NCI-H187 (cell line): ENCODE measurements around the gene NLGN1.

Source experiments
- DNase-seq, 2 experiments: peaks; one replicate each; lab custom pipeline; 2025; lab: John Stamatoyannopoulos, UW

Gene NLGN1

DNA sequence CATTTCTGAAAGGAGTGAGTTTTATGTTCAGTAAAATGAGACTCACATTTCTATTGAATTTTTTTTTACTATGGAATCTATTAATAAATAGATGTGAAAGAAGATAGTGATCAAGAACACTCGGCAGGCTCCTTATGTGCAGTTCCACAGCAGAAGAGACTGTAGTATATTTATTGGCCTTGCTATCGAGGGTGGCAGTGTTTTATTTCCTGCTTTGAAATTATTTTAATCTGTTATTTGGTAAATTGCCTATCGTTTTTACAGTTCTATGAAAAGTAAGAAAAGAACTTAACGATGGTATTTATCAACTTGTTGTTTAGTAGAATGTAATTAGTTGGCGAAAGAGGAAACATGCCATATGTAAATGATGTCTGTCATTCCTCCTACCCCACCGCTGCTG, 238.3 kb downstream of the NLGN1 start:
- DNase-seq, result no peak

DNA sequence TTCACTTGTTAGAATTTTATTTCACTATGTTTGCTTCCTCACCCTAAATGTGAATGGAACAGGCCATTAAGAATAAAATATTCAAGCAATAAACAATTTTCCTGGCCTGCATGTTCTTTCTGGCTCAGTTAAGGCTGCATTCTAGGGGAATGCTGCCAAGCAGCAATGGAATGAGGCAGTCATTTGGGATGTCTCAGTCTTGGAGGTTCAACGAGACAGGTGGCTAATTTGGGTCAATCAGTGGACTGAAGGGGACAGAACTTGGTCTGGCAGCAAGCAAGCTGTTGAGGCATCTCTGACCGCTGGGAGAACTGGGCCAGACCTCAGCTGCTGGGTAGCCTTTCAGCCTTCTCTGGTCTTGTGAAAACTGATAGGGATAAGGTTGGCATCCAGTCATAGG, 241.6 kb downstream of the NLGN1 start:
- DNase-seq, result no peak

DNA sequence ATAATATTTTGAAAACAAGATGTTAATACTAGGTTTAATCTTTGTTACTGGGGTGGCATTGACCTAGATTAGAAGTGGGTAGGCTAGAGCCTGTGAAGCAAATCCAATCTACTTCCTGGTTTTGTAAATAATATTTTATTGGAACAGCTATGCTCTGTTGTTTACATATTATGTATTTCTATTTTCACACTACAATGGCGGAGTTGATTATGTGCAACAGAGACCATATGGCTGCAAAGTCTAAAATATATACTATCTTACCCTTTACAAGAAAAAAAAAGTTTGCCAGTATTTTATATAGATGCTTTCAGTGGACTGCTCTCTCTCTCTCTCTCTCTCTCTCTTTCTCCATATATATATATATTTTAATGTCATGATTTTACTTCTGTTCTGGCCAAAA, 244.2 kb downstream of the NLGN1 start:
- no peak for DNase-seq

DNA sequence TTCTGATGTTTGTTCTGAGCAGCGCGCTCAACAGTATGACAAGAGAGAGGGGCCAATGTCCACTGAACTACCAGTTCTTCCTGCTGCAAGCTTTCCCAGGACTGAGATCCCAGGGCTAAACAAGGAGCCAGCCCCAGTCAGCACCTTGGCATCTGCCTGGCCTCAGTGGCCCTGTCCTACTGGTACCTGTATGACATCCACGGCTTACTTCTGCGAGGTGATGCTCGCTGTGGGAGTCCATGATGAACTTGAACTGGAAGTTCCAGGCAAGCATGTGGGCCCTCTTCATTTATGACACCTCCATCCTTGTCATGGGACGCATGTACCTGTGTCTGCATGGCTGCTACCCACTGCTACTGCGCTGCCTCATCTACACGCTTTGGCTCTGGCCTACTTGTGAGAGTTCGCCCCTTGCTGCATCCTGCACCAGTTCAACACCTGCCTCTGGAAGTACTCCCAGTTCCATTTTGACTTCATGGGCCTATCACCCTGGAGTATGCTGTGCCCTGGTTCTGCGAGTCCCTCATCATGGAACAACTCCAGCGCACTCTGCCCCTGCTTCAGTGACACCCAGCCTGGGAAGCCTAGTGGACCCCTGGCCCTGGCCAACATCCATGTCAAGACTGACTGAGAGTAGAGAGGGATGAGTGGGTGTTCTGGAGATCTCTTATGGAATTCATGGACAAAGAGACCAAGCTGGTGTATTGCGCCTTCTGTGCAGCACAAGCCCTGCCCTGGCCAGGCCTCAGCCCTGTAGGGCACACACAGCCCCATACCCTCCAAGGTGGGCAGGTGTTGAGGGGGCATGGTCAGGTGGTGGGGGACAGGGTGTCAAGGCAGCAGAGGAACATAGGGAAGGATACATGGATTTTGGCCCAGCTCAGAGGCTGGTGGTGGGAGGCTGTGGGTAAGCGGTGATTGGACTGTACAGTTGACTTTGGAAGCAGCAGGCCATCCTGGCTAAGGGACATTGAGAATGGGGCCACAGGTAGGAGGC, 246.8 kb downstream of the NLGN1 start:
- DNase-seq, result no peak

DNA sequence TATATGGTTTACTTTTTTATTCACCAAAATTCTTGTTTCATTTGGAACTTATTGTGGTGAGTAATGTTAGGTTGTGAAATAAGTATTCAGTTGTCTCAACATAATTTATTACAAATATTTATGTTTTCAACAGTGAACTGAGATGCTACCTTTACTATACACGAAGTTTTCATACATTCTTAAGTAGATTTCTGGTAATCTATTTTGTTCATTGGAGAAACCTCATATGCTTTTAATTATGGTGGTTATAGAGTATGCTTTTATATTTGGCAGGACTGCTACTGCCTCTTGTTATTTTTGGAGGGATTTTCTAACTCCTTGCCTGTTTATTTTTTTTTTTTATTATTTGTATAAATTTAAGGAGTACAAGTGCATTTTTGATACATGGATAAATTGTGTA, 253.1 kb downstream of the NLGN1 start:
- no peak for DNase-seq

DNA sequence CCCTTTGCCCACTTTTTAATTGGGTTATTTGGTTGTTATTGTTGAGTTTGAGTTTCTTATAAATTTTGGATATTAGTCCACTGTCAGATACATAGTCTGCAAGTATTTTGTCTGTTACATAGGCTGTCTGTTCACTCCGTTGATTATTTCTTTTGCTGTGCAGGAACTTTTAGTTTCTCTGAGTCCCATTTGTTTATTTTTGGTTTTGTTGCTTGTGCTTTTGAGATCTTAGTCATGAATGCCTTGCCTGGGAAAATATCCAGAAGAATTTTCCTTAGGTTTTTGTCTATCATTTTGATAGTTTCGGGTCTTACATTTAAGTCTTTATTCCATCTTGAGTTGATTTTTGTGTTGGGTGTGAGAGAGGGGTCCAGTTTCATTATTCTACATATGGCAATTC, 254.5 kb downstream of the NLGN1 start:
- DNase-seq, result no peak

DNA sequence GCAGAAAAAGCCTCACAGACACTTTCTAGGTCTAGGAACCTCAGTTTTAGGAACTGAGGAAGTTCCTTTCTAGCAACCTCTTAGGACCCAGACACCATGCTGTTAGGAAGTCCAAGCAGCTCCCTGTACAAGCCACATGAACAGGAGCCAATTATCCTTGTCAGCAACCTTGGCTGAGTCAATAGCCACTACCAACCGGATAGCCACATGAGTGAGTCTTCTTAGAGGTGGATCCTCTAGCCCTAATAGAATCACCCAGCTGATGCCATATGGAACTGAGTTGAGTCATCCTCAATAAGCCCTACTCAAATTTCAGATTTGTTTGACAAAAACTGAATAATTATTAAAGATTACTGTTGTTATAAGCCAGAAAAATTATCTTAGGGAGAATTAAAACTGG, 256.2 kb downstream of the NLGN1 start:
- DNase-seq, result no peak

DNA sequence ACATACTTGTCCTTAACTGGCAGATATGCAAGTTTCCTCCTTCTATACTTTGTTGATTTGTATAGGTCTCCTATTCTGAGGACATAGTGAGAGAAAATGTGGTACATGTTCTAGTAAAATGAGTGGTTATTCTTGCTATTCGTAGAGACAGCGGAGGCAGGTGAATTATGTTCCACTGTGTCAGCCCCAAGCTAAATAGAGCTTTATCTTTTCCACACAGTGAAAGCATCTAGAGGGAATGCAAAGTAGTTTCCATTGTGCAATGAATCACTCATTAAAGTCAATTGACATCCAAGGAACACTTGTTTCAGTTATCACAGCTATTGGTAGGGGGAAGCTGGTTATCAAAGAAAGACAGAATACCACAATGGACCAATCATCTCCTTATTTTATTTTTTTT, 262.4 kb downstream of the NLGN1 start:
- DNase-seq, result no peak

DNA sequence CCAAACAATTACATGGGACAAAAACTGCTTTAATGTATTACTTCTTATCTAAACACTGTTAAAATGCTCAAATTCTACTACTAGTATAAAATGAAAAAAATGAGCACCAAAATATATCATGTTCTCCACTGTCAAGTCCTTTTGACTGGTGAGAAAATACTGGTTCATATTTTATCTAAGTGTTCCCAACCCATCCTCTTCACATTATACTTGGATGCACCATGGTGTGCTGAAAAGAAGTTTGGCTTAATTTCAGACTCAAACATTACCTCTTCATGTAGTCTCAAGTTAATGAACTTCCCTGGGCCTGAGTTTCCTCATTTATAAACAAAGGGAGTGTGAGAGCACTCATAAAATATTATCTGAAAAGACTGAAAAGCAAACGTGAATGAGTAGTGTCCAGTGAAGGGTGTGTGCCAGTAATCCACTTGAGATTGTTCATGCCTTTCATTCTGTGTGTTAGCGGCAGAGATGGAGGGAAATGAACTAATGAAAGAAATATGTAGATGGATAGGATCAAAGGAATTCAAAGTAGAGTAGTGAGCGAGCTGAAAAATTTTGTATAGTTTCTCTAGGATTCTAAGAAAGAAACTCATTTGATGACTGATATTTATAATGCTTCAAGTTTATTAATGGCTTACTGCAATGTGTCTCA, 263.2 kb downstream of the NLGN1 start:
- no peak for DNase-seq

DNA sequence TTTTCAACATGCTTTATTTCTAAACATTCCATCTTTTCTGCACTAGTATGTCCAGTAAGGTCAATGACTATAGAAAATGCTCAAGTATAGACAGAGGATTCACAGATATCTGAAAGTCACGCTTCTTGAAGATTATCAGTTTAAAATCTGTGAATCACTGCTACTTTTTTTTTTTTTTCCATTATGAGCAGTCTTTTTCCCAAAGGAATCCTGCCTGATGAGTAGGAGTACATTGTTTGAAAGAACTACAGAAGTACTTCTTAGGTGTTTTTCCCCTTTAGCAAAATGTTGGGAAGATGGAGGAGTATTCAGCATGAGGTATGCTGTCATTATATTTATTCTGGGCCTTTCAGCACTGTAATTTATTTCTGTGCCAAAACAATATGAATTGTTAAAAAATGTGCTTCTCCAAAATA, 266.2 kb downstream of the NLGN1 start:
- DNase-seq, result no peak

DNA sequence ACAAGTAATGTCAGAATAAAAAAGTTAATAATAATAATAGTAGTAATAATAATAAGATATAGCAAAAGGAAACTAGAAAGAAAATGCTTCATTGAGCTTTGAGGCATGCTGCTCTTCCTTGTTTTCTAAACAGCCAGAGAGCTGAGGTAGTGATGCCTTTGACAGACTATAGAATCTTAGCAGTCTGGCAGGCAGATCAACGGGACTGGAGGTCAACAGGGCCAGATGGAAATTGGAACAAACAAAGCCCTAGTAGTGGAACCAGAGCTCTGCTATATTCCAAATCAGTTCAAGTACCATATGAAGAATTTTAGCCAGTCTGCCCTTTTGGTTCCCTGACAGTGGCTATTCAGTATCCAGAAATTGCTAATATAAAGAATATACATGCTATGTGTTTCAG, 278.6 kb downstream of the NLGN1 start:
- no peak for DNase-seq

DNA sequence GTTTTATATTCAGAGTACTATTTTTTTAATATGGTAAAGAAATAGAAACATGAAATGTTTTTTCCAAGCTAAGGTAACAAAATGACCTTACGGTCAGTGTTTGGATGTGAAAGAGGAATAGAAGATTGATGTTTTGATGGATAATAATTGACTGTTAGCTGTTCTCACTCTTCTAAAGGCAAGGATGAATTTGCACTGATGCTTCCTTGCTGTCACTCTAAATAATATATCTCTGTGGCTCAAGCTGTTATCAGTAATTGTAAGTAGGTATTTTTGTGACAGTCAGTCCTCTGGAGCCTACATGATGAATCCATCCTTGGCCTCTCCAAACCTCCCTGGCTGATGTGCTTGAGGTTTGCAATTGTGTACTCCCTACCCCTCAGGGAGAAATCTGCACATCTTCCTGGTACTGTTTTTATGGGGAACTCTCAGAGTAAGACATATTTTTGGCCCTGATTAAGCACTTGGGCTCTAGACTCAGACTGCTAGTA, 283.7 kb downstream of the NLGN1 start:
- DNase-seq, result no peak

DNA sequence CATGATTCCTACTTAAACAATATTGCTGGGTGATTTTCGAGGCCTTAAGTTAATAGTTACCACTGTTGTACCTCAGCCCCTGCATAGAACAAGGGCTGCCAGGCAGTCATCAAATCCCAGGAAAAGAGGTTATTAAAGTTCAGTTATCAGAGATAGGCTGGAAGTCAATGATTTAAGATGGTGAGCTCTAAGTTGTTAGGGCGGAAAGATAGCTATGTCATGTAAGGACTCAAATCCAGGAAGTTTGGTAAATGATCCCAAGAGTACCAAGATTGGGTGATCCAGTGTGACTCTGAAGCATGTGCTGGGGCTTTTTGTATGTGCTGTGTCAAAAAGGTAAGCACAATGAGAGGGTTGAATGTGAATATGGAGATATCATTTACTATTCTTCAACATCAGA, 287.9 kb downstream of the NLGN1 start:
- DNase-seq, result no peak

DNA sequence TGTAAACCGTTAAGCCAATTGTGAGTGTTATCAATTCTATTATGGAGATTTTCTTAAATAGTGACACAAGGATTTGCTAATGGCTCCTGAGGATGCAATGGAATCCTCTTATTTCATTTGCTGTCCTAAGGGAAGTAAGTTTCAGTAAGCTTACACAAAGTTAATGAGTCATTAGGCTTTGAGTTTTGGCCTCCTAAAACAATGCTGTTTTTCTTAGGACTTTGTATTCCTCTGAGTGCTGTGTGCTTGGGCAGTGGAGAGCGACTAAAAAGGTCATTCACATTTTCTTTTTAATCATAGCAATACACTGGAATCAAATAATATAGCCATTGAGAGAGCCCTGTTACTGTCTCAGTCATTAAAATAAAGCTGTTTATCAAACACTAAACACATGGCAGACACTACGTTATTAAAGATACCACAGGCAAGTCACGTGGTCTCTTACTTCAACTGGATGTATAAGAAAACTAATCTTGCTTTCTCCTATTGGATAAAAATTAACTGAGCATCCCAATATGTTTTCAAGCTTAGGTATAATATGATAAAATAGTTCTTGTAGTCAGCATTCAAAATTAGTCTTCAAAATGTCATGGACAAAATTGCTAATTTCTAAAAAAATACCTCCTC, 290.8 kb downstream of the NLGN1 start:
- DNase-seq, result no peak

DNA sequence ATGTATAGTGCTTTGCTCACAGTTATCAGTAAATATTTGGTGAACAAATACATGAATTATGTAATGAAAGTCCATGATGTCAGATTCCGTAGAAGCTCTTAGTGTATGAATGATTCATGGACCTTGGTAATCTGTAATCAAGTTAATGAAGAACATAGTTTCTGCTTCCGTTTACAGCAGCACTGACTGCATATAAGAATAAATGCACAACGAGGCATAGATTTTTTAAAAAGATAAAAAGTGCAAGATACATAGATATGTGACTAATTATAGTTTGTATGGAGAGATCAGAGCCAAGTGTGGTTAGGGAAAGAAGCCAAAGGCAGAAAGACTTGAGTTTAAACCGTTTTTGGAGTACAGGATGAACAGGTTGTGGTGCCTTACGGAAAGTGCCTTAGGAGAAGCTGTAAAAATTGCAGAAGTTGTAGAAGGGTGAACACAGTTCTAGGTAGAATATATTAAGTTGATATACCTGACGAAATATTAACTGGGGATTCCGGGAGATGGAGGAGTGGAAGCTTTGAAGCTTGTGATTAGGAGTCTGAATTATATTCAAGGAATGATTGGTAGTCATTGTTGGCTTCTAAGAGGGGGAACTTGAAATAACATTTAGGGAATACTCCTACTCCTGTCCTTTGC, 293.1 kb downstream of the NLGN1 start:
- DNase-seq, result no peak

DNA sequence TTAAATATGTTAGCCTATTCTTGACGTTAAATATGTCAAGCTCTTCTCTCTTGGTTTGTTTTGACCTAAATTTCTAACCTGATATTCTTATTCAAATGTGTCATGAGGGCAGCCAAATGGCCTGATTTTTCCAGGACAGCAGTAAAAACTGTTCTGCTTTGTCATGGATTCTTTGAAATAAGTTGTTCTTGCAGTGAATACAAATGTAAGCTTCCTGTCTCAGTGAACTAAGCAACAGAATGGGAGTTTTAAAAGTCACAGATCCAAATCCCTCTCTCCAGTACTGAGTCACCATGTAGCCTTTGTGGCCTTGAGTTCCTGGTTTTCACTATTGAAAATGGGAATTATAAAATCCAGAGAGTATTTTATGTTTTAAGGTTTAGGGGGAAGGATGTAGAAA, 301.8 kb downstream of the NLGN1 start:
- no peak for DNase-seq

DNA sequence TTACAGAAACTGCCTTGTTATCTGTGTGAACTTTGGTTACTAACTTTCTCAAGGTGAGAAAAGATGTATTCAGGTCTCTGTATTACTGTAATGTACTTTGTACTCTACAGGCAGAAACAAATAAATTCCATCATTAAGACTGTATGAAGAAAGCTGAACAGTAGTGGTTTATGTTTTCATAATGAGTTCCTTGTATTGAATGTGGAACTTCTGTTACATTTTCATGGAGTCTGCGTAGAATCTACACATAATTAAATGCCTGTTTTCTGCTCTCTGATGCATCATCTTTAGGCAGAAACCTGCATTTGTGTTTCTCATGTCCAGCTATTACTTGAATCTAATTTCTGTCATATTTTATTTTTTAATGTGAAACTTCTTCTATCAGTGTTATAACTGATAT, 302.8 kb downstream of the NLGN1 start:
- DNase-seq, result no peak

DNA sequence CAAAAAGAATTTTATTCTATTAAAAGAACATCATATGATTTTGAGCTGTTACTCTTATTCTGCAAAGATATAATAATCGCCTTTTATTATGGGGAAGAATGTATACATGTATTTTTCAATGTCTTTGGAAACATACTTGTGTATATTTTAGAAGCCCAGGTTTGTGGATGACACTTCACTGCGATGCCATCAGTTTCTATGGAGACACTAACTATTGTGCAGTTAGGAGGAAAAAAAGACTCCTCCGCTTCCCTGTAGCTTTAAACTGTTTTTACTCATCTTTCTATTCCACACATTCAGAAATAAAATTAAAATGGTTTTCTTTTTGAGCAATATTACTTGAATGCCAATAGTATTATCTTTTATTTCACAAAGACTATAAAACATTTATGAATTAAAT, 305.0 kb downstream of the NLGN1 start:
- DNase-seq, result no peak

DNA sequence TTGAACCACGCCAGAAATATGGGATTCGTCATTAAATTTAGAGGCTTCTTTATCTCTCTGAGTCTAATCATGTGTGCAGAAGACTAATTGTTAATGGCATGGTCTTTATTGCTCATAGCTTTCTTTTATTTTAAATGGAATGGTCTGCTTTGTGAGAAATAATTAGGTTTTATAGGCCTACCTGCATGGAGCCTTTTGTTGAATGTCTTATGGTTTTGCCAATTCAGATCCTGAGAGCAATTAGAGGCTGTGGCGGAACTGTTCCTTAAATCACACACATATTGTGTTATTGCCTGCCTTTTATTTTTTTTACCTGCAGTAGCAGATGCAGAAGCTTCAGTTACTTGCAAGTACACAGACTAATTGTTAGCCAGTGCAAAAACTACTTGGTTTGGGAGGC, 306.2 kb downstream of the NLGN1 start:
- DNase-seq, result no peak

DNA sequence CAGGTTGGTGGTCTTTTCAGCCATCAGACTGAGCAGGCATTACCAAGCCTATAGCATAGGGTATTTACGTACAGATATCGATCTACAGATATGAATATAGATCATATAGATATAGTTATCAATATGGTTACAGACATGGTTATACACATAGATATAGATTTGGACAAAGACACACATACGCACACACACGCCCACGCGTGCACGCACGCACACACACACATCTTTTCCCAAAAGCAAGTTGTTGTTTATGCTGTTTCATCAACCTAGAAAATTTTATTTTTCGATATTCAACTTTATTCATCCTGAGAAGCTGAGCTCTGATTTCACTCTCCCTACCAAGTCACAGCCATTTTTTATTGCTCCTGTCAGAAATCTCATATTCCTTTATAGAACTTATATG, 309.1 kb downstream of the NLGN1 start:
- DNase-seq, result no peak

DNA sequence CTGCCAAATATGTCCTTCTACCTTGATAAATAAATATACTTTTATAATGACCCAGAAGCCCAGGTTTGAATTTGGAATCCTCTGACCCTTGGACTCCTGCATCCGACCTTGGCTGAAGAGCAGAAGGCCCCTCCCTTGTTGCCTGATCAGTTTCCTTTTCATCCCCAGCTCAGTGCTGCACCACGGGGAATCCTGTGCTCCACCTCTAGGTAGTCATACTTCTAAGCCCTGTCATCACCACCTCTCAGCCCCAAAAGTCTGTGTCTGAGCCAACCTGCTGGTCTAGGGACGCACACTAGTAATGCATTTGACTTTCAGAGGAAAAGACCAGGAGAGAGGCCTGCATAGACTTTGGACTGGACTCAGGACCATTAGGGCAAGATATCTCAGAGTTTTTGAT, 310.6 kb downstream of the NLGN1 start:
- DNase-seq, result no peak

DNA sequence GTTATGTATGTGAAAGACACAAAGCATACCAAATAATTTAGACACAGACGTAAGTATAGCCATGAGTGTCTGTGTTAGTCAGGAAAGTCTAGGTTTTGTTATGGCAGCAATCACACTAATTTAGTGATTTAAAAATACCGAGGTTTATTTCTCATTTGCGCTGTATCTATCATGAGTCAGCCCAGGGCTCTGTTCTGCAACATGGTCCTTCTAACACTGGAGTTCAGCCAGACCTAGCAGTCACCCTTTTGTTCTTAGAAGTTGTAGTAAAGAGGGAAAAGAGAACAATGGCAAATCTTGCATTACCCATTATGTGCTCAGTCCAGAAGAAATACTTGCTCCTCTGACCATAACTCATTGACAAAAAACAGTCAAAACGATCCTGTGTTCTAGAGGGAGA, 311.5 kb downstream of the NLGN1 start:
- DNase-seq, result no peak
